ENCODE measurements around the gene OR2B2.

Gene OR2B2

GRCh38 chr6:27888566-27888965, 23.6 kb downstream of the OR2B2 start:
- no peak for DNase-seq (ENCODE audit: low read depth)
- TF ChIP-seq CTCF (IDR thresholded peaks at IDR 0.05; ENCODE audit: low read length, missing control alignments) = no peak
- no peak overlapping the region for H3K4me3 ChIP-seq (replicated peaks; ENCODE audit: low read depth, low read length)

- no peak overlapping the region for H3K4me3 ChIP-seq (replicated peaks; ENCODE audit: low read depth, low read length)
- DNase-seq (ENCODE audit: low read depth) = no peak
- no peak for TF ChIP-seq CTCF (IDR thresholded peaks at IDR 0.05; ENCODE audit: low read length, missing control alignments)
Measured at GRCh38 chr6:27886073-27886472, 26.1 kb downstream of the OR2B2 start.

- TF ChIP-seq CTCF (IDR thresholded peaks at IDR 0.05; ENCODE audit: low read length, missing control alignments) = no peak
- DNase-seq (ENCODE audit: low read depth) = no peak
- no peak overlapping the region for H3K4me3 ChIP-seq (replicated peaks; ENCODE audit: low read depth, low read length)
Measured at GRCh38 chr6:27883136-27883535, 29.1 kb downstream of the OR2B2 start.

GRCh38 chr6:27882624-27883023, 29.6 kb downstream of the OR2B2 start:
- no peak for DNase-seq (ENCODE audit: low read depth)
- no peak for TF ChIP-seq CTCF (IDR thresholded peaks at IDR 0.05; ENCODE audit: low read length, missing control alignments)
- H3K4me3 ChIP-seq (replicated peaks; ENCODE audit: low read depth, low read length) = no peak overlapping the region

- DNase-seq (ENCODE audit: low read depth) = no peak
- H3K4me3 ChIP-seq (replicated peaks; ENCODE audit: low read depth, low read length) = no peak overlapping the region
- TF ChIP-seq CTCF (IDR thresholded peaks at IDR 0.05; ENCODE audit: low read length, missing control alignments) = no peak
Measured at GRCh38 chr6:27879837-27880236, 32.4 kb downstream of the OR2B2 start.

- H3K4me3 ChIP-seq (replicated peaks; ENCODE audit: low read depth, low read length) = no peak overlapping the region
- TF ChIP-seq CTCF (IDR thresholded peaks at IDR 0.05; ENCODE audit: low read length, missing control alignments) = no peak
- DNase-seq (ENCODE audit: low read depth) = no peak
Measured at GRCh38 chr6:27874016-27874415, 38.2 kb downstream of the OR2B2 start.

- peak; percentile 86 for DNase-seq (ENCODE audit: low read depth)
- peak overlapping the region; percentile 74 for H3K4me3 ChIP-seq (replicated peaks; ENCODE audit: low read depth, low read length)
- TF ChIP-seq CTCF (IDR thresholded peaks at IDR 0.05; ENCODE audit: low read length, missing control alignments) = no peak
Measured at GRCh38 chr6:27873021-27873940, 38.9 kb downstream of the OR2B2 start.
